ENCODE results near the gene EYS.

Gene EYS

DNA sequence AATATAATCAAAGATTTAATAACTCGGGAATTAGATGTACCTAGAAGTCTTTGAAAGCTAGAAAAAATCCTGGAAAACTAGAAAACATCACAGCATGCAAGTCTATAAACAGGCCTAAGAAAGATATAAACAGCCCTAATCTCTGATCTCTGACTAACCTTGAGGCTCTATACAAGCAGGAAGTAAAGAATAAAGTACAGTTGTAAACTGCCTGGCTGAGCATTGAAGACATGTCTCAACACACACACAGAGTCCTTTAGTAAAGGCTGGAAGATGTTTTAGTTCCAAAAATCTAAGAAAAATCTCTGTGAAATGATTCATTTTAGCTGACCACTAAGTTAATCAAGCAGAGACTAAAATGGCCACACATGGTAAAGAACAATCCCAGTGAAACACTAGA, 774.5 kb downstream of the EYS start:
- DNase-seq (ENCODE audit: low spot score): no peak

DNA sequence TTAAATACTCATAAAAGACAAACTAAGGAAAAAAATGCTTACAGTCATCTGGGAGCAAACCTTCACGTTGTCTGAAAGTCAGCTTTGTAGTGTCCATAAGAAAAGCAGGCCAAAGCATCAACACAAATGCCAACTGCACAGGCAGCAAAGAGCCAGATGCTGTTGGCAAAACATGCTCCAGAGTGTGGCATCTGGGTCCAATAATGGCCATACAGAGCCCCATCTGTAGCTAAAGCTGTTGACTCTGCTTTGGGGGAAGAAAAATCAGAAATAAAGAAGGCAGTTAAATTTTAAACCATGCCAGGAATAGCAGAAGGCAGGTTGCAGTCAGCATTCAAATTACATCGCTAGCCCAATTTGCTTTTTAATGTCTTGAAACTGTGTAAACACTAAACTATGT, 776.3 kb downstream of the EYS start:
- TF ChIP-seq, protein P1, sequence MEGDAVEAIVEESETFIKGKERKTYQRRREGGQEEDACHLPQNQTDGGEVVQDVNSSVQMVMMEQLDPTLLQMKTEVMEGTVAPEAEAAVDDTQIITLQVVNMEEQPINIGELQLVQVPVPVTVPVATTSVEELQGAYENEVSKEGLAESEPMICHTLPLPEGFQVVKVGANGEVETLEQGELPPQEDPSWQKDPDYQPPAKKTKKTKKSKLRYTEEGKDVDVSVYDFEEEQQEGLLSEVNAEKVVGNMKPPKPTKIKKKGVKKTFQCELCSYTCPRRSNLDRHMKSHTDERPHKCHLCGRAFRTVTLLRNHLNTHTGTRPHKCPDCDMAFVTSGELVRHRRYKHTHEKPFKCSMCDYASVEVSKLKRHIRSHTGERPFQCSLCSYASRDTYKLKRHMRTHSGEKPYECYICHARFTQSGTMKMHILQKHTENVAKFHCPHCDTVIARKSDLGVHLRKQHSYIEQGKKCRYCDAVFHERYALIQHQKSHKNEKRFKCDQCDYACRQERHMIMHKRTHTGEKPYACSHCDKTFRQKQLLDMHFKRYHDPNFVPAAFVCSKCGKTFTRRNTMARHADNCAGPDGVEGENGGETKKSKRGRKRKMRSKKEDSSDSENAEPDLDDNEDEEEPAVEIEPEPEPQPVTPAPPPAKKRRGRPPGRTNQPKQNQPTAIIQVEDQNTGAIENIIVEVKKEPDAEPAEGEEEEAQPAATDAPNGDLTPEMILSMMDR (IDR thresholded peaks at IDR 0.05; ENCODE audit: extremely low read depth, missing control alignments): no peak
- no peak for DNase-seq (ENCODE audit: low spot score)

More for the DNA sequence above, 774.5 kb downstream of the EYS start:
- TF ChIP-seq, protein P1 (IDR thresholded peaks at IDR 0.05; ENCODE audit: extremely low read depth, missing control alignments): no peak

DNA sequence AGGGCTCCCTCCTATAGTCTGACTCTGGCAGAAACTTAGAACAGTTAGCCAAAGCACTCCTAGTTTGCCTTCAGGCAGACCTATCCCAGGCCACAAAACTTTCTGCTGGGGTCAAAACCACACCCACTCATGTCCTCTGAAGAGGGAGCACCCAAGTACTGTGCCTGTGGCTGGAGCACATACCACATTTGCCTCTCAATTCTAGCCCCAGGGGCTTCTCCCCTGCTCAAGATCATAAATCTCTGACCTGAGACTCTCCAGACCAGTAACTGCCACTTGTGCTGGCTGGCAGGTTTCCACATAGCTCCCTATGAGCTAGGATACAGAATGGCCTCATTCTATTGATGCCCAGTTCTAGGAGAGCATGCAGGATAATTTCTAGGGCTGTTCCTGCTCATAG, 781.0 kb downstream of the EYS start:
- DNase-seq (ENCODE audit: low spot score): no peak
- TF ChIP-seq, protein P1 (IDR thresholded peaks at IDR 0.05; ENCODE audit: extremely low read depth, missing control alignments): no peak

DNA sequence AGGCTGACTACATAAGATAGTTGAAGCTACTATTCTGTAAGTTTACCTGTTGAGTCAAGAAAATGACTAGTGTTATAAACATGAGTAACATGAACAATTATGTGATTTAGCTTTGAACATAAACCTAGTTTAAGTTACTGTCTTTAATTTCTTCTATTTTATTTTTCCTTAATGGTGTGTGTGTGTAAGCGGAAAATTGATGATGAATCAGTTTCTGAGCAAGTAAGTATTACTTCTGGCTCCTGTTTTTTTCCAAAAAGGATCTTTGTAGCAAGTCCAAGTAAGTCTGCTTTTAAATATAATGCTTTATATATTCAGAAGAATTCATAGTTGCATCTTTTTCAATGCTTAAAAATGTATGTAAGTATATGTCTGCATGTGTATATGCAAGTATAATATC, 786.8 kb downstream of the EYS start:
- TF ChIP-seq, protein P1 (IDR thresholded peaks at IDR 0.05; ENCODE audit: extremely low read depth, missing control alignments): no peak
- no peak for DNase-seq (ENCODE audit: low spot score)

DNA sequence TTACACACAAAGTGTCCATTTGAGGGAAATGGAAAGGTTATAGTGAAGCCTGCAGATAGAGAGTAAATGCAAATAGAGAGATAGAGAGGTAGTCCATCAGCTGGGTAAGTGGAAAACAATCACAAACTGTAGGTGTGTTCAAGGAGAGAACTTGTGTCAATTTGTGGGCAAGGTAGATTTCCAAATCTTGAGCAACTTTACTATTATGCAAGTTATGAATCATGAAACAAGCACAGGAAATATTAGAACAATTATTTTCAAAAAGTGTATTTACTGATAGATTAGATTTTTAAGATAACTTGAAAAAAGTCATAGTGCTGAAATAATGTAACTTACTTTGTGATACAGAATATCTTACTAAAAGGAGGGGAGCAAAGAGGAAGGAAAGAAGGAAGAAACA, 792.9 kb downstream of the EYS start:
- no peak for DNase-seq (ENCODE audit: low spot score)
- TF ChIP-seq, protein P1 (IDR thresholded peaks at IDR 0.05; ENCODE audit: extremely low read depth, missing control alignments): no peak

DNA sequence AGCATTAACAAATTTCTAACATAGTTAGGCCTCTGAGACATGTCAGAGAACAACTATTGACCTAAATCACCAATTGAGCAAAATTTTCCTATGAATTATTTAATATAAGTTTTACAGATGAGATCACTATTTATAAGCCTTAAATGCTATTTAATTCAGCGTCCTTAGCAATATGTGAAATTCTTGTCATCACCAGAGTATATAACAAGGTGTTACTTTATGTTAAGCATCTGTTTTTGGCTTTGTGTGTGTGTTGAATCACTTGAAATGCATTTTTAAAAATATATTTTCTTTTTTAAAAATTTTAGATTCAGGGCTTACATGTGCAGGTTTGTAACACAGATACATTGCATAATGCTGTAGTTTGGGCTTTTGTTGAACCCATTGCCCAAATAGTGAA, 794.1 kb downstream of the EYS start:
- TF ChIP-seq, protein P1 (IDR thresholded peaks at IDR 0.05; ENCODE audit: extremely low read depth, missing control alignments): no peak
- DNase-seq (ENCODE audit: low spot score): no peak

DNA sequence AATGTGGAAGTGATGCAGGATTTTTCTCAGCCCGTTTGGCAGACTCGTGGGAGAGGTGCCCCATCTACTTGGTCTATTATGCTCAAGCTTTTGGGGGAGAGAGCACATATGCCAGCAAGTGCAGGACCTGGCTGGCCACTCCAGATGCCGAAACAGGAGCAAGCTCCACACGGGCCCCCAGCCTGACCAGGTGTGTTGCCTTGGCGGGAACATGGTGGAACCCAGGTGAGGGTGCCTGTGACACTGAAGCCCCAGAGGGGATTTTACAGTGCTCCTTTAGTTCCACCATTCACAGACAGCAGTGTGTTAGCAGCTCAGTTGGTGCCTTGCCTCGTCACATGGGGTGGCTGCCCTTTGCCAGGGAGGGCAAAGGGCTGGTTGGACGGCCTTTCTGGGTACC, 798.9 kb downstream of the EYS start:
- TF ChIP-seq, protein P1 (IDR thresholded peaks at IDR 0.05; ENCODE audit: extremely low read depth, missing control alignments): no peak
- DNase-seq (ENCODE audit: low spot score): no peak

Data from GM20000 (cell line).